CD4-positive, alpha-beta T cell treated with Interleukin-12 subunit alpha and Interleukin-12 subunit beta, for 1 hour (primary cell): ENCODE data around the gene MRPL43.
A peak's percentile ranks its signal among the peaks of the same experiment; 100 is the strongest.
"Not testable (repeated sequence)": the region's sequence is repeated elsewhere in the genome, so short reads cannot be mapped to it uniquely, and the experiment has no call there.

Experiments
- DNase-seq: peaks from one replicate; pipeline ENCODE4 v3.0.0-alpha.2; 2020

The MRPL43 gene

DNA sequence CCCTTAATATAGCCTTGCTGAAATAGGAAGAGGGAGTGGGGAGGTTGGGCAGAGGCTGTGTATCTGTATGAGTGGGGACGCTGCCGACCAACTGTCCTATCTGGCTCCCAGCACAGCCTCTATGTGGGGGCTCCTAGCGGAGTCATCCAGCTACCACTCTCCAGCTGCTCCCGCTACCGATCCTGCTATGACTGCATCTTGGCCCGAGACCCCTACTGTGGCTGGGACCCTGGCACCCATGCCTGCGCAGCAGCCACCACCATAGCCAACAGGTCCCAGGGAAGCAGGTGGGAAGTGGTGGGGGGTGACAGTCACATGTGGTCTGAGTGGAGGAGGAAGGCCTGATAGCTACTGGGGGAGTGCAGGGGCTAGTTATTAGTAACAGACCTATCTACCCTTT, 6.6 kb downstream of the MRPL43 start:
- no peak for DNase-seq

- no peak for DNase-seq
Measured at GRCh38 chr10:100980311-100980710, 7.0 kb downstream of the MRPL43 start.

GRCh38 chr10:100979791-100980272, 7.5 kb downstream of the MRPL43 start:
- no peak for DNase-seq

GRCh38 chr10:100978901-100979195, 8.4 kb downstream of the MRPL43 start:
- DNase-seq = no peak

DNA sequence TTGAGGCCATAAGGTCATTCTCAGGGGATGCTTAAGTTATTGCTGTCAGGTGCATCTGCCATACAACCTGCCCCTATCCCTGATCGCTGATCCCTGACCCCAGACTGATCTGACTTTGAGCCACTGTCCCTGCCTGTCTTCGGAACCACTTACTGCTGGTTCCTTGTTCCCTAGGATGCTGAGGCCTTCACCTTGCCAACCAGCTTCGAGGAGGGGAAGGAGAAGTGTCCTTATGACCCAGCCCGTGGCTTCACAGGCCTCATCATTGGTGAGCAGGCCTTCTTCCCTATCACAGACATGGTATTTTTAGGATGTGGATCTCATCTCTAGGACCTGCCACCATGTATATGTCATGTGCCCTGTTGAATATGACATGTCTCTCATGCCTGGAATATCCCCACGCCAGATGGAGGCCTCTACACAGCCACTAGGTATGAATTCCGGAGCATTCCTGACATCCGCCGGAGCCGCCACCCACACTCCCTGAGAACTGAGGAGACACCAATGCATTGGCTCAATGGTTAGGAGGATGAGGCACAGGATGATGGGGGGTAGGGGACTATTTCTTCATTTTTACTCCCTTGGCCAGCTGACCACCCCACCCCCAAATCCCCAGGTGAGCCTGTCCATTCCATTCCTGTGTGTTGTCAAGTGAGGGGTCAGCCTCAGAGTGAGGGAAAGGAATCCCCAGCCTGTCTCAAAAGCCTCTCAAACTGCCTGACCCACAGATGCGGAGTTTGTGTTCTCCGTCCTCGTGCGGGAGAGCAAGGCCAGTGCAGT, 9.0 kb downstream of the MRPL43 start:
- DNase-seq = no peak

GRCh38 chr10:100977436-100977835, 9.9 kb downstream of the MRPL43 start:
- no peak for DNase-seq

DNA sequence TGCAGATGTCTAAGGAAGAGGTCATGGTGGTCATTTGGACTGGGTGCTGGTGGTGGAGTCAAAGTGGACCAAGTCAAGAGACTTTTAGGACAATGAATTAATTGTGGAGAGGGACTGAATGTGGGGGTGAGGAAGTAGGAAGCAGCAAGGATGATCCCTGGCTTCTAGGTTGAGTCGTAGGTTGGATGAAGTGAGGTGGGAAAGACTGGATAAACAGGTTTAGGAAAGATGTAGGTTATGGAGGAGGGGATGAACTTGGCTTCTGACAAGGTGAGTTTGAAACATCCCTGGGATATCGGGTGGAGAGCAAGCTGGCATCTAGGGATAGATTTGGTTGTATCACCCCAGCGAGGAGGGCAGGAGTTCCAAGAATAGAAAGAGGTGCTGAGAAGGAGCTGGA, 10.4 kb downstream of the MRPL43 start:
- no peak for DNase-seq

DNA sequence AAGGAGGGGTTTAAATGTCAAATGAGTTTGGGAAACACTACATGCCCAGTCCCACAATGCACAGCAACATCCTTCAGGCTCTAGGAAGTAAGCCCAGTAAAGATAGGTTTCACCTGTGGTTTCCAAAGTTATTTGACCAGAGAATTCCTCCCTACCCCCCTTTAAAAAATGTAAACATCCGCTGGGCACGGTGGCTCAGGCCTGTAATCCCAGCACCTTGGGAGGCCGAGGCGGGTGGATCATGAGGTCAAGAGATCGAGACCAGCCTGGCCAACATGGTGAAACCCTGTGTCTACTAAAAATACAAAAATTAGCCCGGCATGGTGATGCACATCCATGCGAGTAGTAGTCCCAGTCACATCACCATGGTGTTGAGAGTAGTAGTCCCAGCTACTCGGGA, 11.9 kb downstream of the MRPL43 start:
- not testable (repeated sequence) for DNase-seq

- DNase-seq = no peak
Measured at GRCh38 chr10:100972904-100973535, 14.3 kb downstream of the MRPL43 start.

DNA sequence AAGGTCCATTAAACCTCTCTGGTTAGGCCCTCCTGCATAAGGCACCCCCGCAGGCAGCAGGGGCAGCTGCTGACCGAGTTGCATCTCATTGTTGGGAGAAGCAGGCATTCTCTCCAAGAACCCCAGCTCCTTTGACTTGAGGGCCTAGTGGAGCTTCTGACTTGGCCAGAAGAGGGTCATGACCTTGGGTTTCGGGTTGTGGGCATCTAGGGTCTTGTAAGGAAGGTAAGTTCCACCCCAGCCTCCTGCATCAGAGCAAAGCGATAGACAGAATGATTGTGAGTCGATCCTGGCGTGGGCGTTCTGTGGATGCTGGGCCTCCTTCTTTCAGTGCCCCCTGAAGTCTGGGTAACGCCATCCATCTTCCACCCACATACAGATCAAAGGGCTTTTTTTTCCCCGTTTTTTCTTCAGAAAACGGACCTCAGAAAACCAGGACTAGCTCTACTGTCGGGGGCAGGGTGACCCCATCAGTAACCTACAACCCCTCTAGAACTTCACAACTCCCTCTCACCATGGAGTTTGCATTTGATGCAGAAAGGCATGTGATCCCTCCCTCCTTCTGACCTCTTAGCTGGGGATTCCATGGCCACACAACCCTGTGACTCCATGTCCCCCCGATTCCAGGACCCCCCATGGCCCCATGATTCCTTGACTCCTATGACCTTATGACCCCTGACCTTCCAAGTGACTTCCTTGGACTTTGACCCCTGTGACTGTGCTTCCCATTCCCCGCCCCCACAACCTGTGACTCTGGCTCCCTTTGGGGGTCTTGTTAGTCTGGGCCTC, 15.0 kb downstream of the MRPL43 start:
- DNase-seq = no peak

GRCh38 chr10:100970914-100971811, 16.1 kb downstream of the MRPL43 start:
- DNase-seq = no peak

DNA sequence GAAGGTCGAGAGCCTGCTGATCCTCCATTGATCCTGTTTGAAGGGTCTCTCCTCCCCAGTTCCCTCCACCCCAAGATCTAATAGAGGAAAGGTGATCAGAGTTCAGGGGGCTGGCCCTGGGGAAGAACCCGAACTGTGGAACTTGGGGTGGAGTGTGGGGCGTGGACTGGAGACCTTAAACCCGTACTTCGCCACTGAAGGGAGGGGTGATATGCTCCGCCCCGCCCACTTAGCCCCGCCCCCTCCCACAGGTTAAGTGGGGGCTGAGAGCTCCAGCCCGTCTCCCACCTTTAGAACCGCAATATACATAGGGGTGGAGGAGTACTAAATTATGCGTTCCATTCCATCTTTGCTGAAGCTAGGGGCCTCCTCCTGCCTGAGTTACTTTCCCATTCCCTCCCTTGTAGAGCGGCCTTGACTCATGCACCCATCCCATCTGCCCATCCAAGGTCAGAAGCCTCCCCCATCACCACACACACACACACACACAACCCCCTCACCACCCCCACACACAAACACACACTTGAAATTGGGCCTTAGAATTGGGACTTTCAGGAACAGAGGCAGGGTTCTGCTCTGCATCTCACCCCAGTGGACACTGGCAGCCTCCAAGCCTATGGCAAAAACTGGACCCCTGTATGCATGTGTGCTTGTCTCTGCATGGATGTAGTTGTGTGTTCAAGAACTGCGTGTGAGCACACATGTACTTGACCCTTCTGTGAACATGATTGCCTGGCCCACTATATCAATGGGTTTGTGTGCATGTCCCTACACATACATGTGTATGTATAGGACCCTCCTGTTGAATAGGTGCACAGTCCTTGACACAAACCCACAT, 17.0 kb downstream of the MRPL43 start:
- DNase-seq = peak; percentile 50

- peak; percentile 46 for DNase-seq
Measured at GRCh38 chr10:100969187-100970075, 17.9 kb downstream of the MRPL43 start, which contains the start of gene SEMA4G. TSS of gene SEMA4G (plus strand) at chr10:100969504. CDS start at chr10:100972913, 3,409 bp downstream.

- DNase-seq = no peak
Measured at GRCh38 chr10:100968863-100969186, 18.5 kb downstream of the MRPL43 start.

GRCh38 chr10:100968062-100968736, 19.1 kb downstream of the MRPL43 start:
- DNase-seq = no peak

DNA sequence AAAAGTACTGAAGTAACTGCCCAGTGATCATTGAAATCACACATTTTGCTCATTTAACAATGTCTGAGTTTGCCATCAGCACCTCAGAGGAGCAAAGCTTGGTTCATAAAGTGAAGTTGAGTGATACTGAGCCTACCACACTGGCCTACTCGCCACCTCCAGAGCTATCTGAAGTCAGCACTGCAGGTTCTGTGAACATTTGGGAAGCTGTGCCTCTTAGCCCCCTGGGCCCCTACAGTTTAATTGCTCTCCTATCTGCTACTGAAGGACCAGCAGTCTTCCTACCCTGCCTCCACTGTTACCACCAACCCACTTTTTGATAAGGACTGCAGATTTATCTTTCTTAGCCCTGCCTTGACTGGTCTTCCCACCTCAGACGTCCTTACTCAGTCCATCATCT, 20.0 kb downstream of the MRPL43 start:
- DNase-seq = no peak

DNA sequence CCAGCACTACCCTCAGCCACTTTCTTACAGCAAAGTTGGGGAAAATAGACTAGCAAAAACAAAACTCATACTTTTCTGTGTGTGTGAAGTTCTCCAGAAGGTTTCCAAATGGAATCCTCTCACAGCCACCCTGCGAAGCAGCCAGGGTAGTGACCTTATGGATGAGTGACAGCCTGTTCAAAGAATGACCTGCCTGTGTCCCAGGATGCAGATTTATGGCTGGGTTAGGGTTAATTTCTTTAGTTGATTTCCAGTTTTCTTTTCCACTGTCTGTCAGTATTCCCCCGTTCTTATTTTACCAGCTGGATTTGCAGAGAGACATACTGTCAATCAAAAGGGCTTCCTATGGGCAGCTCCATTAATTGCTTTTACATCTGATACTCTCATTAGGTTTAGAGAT, 20.4 kb downstream of the MRPL43 start:
- no peak for DNase-seq

DNA sequence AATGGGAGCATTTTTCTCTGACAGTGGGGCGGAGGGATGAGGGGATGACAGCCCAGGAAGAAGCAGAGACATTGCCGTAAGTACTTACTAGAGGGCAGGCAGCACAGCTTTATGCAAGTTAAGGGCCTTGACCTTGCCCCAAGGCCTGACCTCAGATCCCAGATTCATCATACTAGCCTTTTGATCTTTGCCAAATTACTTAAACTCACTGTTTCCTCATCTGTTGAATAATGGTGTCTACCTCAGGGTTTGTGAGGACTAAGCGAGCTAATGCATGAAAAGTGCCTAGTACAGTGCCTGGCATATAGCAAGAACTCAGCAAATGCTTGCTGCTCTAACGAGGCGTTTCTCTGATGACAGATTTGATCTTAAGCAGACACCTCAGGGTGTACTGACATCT, 21.5 kb downstream of the MRPL43 start:
- no peak for DNase-seq

DNA sequence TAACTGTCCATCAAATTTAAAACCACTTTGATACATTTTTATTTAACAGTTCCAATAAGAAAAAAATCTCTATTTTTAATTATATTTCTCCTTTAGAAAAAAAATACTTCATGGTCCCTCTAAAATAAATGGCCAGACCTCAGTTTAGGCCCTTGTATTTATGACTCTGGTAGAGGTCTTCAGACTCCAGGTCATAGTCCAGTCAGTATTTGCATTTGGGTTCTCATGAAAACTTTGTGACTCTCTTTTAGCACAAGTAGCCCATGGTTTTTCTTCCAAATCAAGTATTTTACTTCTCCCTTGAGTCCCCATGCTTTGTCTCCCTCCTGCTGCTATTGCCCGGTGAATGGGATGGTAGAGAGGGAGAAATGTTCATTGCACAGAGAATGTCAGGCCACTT, 23.5 kb downstream of the MRPL43 start:
- no peak for DNase-seq
